KMS-11 (cell line): ENCODE results near the gene ARHGAP22.

ENCODE experiments used
- H2AFZ ChIP-seq: fragments of 200-600 bp; sonication (generic); 2 replicates; pipeline ENCODE4 v1.6.1; 2016; ENCODE audit warnings: antibody characterized with exemption, mixed run types, low read depth
- H3K27ac ChIP-seq: fragments of 200-600 bp; sonication (generic); 2 replicates; pipeline ENCODE4 v1.6.1; 2016; ENCODE audit warnings: mild to moderate bottlenecking, mixed run types
- H3K27me3 ChIP-seq: fragments of 200-600 bp; sonication (generic); 2 replicates; pipeline ENCODE4 v1.6.1; 2017; ENCODE audit warnings: mild to moderate bottlenecking, low read depth, mixed run types, moderate library complexity; ENCODE audit not compliant: insufficient read depth
- H3K36me3 ChIP-seq: fragments of 200-600 bp; sonication (generic); 2 replicates; pipeline ENCODE4 v1.6.1; 2017; ENCODE audit warnings: mild to moderate bottlenecking, mixed run types; ENCODE audit not compliant: insufficient read depth
- H3K4me1 ChIP-seq: fragments of 200-600 bp; sonication (generic); 2 replicates; pipeline ENCODE4 v1.6.1; 2016; ENCODE audit warnings: mild to moderate bottlenecking, low read depth, mixed run types; ENCODE audit not compliant: poor library complexity, severe bottlenecking
- H3K4me2 ChIP-seq: fragments of 200-600 bp; sonication (generic); 2 replicates; pipeline ENCODE4 v1.7.0; 2016; ENCODE audit warnings: mild to moderate bottlenecking, mixed run types
- H3K4me3 ChIP-seq: fragments of 200-600 bp; sonication (generic); IDR thresholded peaks from 2 replicates; pipeline ENCODE4 v1.6.1; 2017; ENCODE audit warnings: low read depth, low read length, mixed read lengths; ENCODE audit not compliant: insufficient read depth
- H3K79me2 ChIP-seq: fragments of 200-600 bp; sonication (generic); 2 replicates; pipeline ENCODE4 v1.6.1; 2016; ENCODE audit warnings: low read depth, mixed run types; ENCODE audit not compliant: insufficient read depth
- H3K9ac ChIP-seq: fragments of 200-600 bp; sonication (generic); 2 replicates; pipeline ENCODE4 v1.6.1; 2016; ENCODE audit warnings: mild to moderate bottlenecking, mixed run types
- H4K20me1 ChIP-seq: fragments of 200-600 bp; sonication (generic); 2 replicates; pipeline ENCODE4 v1.6.1; 2016; ENCODE audit warnings: mild to moderate bottlenecking, mixed run types; ENCODE audit not compliant: insufficient read depth
- TF ChIP-seq, protein P1 (sequence below): fragments of 200-600 bp; sonication (generic); conservative IDR thresholded peaks from 2 replicates; pipeline ENCODE4 v1.6.1; 2017; ENCODE audit warnings: low read depth, mild to moderate bottlenecking, antibody characterized with exemption, low read length, moderate library complexity, mixed read lengths

The ARHGAP22 gene

DNA sequence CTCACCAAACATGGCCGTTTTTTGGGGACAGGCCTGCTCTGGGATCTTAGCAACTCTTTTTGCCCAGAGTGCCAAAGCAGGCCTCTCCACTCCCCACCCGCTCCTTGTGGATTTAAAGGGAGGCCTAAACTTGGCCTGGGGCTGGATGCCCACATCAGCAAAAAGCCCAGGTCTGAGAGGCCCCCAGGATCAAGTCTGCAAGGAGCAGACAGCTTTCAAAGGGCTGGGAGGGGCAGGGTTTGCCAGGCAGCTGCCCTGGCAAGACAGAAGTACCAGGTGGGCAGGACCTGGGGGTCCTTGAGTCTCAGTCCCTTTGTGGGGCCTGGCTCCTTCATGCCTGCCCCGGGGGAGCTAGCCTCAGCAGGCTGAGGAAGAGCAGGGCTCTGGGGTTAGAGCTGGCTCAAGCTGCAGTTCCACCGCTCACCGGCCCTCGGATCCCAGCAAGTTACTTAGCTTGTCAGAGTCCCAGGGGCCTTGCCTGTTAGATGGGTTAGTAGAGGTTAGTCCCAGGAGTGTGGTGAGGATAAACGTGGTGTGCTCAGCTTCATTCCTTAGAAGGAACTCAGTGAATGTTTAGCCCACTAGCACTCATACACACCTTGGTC lies 56.2 kb downstream of the ARHGAP22 start:
- H4K20me1 ChIP-seq: no peaks in the 10 kb centered on the region
- peaks cover 11% of the 10 kb centered on the region for H3K4me1 ChIP-seq
- no peaks in the 10 kb centered on the region for H3K79me2 ChIP-seq
- no peak overlapping the region for H3K4me2 ChIP-seq
- no peak overlapping the region for H3K27ac ChIP-seq
- no peak overlapping the region for H3K9ac ChIP-seq
- no peak overlapping the region for H3K4me3 ChIP-seq
- H2AFZ ChIP-seq: no peak overlapping the region
- TF ChIP-seq, protein P1, sequence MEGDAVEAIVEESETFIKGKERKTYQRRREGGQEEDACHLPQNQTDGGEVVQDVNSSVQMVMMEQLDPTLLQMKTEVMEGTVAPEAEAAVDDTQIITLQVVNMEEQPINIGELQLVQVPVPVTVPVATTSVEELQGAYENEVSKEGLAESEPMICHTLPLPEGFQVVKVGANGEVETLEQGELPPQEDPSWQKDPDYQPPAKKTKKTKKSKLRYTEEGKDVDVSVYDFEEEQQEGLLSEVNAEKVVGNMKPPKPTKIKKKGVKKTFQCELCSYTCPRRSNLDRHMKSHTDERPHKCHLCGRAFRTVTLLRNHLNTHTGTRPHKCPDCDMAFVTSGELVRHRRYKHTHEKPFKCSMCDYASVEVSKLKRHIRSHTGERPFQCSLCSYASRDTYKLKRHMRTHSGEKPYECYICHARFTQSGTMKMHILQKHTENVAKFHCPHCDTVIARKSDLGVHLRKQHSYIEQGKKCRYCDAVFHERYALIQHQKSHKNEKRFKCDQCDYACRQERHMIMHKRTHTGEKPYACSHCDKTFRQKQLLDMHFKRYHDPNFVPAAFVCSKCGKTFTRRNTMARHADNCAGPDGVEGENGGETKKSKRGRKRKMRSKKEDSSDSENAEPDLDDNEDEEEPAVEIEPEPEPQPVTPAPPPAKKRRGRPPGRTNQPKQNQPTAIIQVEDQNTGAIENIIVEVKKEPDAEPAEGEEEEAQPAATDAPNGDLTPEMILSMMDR: no peak
- no peaks in the 10 kb centered on the region for H3K27me3 ChIP-seq
- H3K36me3 ChIP-seq: no peaks in the 10 kb centered on the region

DNA sequence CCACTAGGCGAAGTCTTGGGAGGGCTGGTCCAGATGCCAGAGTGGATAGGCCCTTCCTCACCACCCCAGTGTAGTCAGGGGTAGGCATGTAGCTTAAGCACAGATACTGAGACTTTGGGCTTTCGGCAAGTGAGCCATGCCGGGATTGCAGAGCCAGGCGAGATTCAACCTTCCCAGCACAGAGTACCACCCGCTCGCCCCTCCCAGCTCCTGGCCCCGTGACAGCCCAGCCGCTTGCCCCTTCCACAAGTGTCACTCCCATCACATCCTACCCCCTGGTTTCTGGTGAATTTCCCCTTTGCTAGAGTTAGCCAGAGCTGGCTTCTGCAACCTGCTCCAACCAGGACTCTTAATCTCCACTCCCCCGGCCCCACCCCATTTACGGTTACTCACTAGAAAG lies 56.9 kb downstream of the ARHGAP22 start:
- Histone ChIP-seq H3K79me2 (no peaks in the 10 kb centered on the region), H2AFZ (no peak overlapping the region), H4K20me1 (no peaks in the 10 kb centered on the region), H3K9ac (no peak overlapping the region), H3K4me1 (peaks cover 11% of the 10 kb centered on the region), H3K27me3 (no peaks in the 10 kb centered on the region), H3K36me3 (no peaks in the 10 kb centered on the region), H3K27ac (no peak overlapping the region), H3K4me3 (no peak overlapping the region), H3K4me2 (no peak overlapping the region)
- TF ChIP-seq, protein P1: no peak

DNA sequence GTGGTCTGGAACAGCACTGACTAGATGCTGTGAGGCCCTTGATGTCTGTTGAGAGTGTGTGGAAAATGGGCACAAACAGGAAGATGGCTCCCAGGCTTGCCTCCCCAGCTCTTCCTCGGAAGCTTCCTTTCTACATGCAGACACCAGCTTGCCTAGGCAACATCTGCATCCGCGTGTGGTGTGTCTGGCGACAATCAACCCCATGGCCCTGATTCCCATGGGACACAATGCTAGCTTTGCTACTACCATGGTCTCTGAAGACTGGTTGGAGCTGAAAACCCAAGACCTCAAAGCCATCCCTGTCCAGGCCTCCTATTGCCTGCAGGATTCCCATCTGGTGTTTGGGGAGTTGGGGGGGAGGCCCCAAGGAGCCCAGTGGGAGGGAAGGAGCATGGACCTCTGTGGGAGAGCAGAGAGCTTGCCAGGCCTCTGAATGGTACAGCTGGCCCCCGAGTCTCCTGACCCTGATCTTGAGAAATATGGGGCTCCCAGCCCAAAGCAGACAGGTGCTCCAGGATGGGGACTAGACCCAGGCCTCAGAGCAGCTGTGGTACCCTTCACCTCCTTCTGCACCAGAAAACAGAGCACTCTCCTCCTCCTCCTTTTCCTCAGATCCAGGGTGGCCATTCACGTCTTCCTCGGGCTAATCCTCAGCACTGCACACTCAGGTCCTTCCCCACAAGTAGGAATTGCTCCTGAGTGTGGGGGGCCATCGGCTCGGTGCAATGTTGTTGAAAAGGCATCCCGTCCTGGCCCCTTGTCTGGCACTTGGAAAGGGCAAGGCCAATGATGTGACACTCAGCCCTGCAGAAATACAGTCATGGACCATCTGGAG lies 57.6 kb downstream of the ARHGAP22 start:
- H3K36me3 ChIP-seq: no peaks in the 10 kb centered on the region
- no peaks in the 10 kb centered on the region for H3K27me3 ChIP-seq
- H3K4me2 ChIP-seq: no peak overlapping the region
- H3K27ac ChIP-seq: no peak overlapping the region
- TF ChIP-seq, protein P1: no peak
- peaks cover 11% of the 10 kb centered on the region for H3K4me1 ChIP-seq
- no peak overlapping the region for H2AFZ ChIP-seq
- no peaks in the 10 kb centered on the region for H4K20me1 ChIP-seq
- H3K4me3 ChIP-seq: no peak overlapping the region
- H3K79me2 ChIP-seq: no peaks in the 10 kb centered on the region
- no peak overlapping the region for H3K9ac ChIP-seq

DNA sequence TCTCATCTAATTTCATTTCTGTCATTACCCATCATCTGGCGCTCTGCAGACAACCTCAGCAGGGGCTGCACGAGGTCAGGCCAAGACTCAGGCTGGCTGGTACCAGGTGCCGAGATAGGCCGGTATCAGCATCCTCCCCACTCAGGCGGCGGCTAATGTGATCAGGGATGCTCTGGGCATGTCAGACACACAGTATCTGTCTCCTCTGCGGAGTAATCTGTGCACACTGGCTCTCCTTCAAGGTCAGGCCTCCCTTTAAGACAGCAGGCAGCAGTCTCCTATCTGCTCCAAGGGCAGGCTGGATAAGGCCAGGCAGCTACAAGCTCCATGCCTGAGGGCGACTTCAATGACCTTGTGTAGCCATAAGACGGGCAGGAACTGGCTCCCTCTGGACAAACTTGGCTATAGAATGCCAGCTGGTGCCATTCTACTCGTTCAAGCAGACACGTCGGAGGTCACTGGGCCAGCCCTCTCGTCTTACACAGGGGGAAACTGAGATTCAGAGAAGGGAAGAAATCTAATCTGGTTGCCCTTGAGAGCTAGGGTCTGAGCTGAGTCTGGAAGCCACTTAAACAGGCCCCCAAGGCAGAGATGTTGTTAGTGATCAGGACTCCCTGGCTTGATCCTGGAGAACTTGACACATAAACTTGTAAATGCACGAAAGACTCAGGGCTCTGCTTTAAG lies 59.3 kb downstream of the ARHGAP22 start:
- H3K27me3 ChIP-seq: no peaks in the 10 kb centered on the region
- no peaks in the 10 kb centered on the region for H3K4me1 ChIP-seq
- H3K4me2 ChIP-seq: no peak overlapping the region
- H3K79me2 ChIP-seq: no peaks in the 10 kb centered on the region
- no peak overlapping the region for H3K9ac ChIP-seq
- no peak overlapping the region for H3K4me3 ChIP-seq
- no peaks in the 10 kb centered on the region for H4K20me1 ChIP-seq
- H3K27ac ChIP-seq: no peak overlapping the region
- H2AFZ ChIP-seq: no peak overlapping the region
- H3K36me3 ChIP-seq: no peaks in the 10 kb centered on the region
- TF ChIP-seq, protein P1: no peak
